Breast epithelium (tissue), 4 donors: ENCODE results near the gene TMX2. TPM values are rescaled to one million over a fixed set of nuclear protein-coding genes. Genes with fewer than 3 reads are reported as not detected.
A peak's percentile ranks its signal among the peaks of the same experiment; 100 is the strongest.

Experiments
- DNase-seq, 2 donors: peaks; one replicate each; pipeline ENCODE4 v3.0.0-alpha.2; 2019; ENCODE audit warnings: low spot score in 2 of 2
- H3K27ac ChIP-seq, 2 donors: fragments of 200-600 bp; sonication (generic) in 1 of 2; one replicate each; pipeline ENCODE4 v1.5.1; 2016 to 2019; ENCODE audit warnings: mild to moderate bottlenecking in 1 of 2
- H3K27me3 ChIP-seq, 2 donors: fragments of 200-600 bp; sonication (generic) in 1 of 2; one replicate each; pipeline versions ENCODE4 v1.5.1 to v1.6.0; 2017 to 2019; ENCODE audit warnings: control low read depth in 1 of 2, mild to moderate bottlenecking in 1 of 2
- H3K36me3 ChIP-seq: fragments of 200-600 bp; one replicate; pipeline ENCODE4 v1.5.1; 2019
- H3K4me1 ChIP-seq, 2 donors: fragments of 200-600 bp; sonication (generic); one replicate each; pipeline ENCODE4 v1.5.1; 2016 to 2019; ENCODE audit warnings: control low read depth in 1 of 2
- H3K4me3 ChIP-seq, 3 donors: fragments of 200-600 bp; sonication (generic); 1 replicate in 2 of 3; 2 replicates in 1 of 3; pipeline ENCODE4 v1.5.1; 2016 to 2019; ENCODE audit warnings: mild to moderate bottlenecking in 3 of 3, moderate library complexity in 2 of 3
- H3K9me3 ChIP-seq, 2 donors: fragments of 200-600 bp; sonication (generic) in 1 of 2; one replicate each; pipeline ENCODE4 v1.5.1; 2016 to 2019; ENCODE audit warnings: control low read depth in 1 of 2
- CTCF ChIP-seq, 3 donors: fragments of 450-650 bp; IDR thresholded peaks; one replicate each; pipeline ENCODE4 v1.5.1; 2016 to 2017; ENCODE audit warnings: antibody characterized with exemption in 3 of 3, mild to moderate bottlenecking in 3 of 3, moderate library complexity in 3 of 3
- POLR2A ChIP-seq: fragments of 450-650 bp; IDR thresholded peaks from one replicate; pipeline ENCODE4 v1.6.1; 2016; ENCODE audit warnings: antibody characterized with exemption, mild to moderate bottlenecking, moderate library complexity
- POLR2AphosphoS5 ChIP-seq, 3 donors: sonication (generic); formaldehyde crosslinking; IDR thresholded peaks; one replicate each; pipeline ENCODE4 v1.6.1; 2017; ENCODE audit warnings: antibody characterized with exemption in 3 of 3
- intact Hi-C: fragments of 100-400 bp; cut with DNase I; formaldehyde crosslinking; loops from one replicate; pipeline ENCODE4 v1.15.1; 2023; ENCODE audit warnings: low total_unique reads
- total RNA-seq, 3 donors: library from RNA; depleted of rRNA; stranded (reverse); fragments of >200 nt; gene quantifications; one replicate each; pipeline ENCODE4 v1.1.0, GENCODE V29; 2016

TMX2 gene
- total RNA-seq, 3 donors from 2014 or later = 45.8 to 80.1 (median 66.2) TPM

GRCh38 chr11:57764021-57764420 lies 51.6 kb downstream of the TMX2 start:
- TF ChIP-seq CTCF (IDR thresholded peaks at IDR 0.05) (no peak), POLR2AphosphoS5 (IDR thresholded peaks at IDR 0.05) (no peak), POLR2A (no peak)
- Histone ChIP-seq H3K4me3 (peak overlapping the region; percentile 65 to 71 (median 65)), H3K9me3 (no peaks in the 10 kb centered on the region), H3K27me3 (no peaks in the 10 kb centered on the region), H3K4me1 (peaks cover 0 to 7% of the 10 kb centered on the region in 2 donors), H3K36me3 (no peaks in the 10 kb centered on the region), H3K27ac (peak overlapping the region; percentile 92 to 97)
- intact Hi-C loops = no loop called here
- DNase-seq = no peak

- H3K27me3 ChIP-seq = no peaks in the 10 kb centered on the region
- H3K4me3 ChIP-seq = peak overlapping the region; percentile 65 to 71 (median 65)
- no peak for DNase-seq
- TF ChIP-seq CTCF (IDR thresholded peaks at IDR 0.05) = no peak
- no peak for TF ChIP-seq POLR2AphosphoS5 (IDR thresholded peaks at IDR 0.05)
- no peak for TF ChIP-seq POLR2A
- intact Hi-C loops = no loop called here
- peaks cover 0 to 7% of the 10 kb centered on the region in 2 donors for H3K4me1 ChIP-seq
- H3K27ac ChIP-seq = peak overlapping the region; percentile 92 to 97
- H3K9me3 ChIP-seq = no peaks in the 10 kb centered on the region
- H3K36me3 ChIP-seq = no peaks in the 10 kb centered on the region
These were observed 52.2 kb downstream of the TMX2 start for GRCh38 chr11:57764566-57764965.

- Histone ChIP-seq H3K9me3 (no peaks in the 10 kb centered on the region), H3K27ac (peak overlapping the region; percentile 92 to 97), H3K27me3 (no peaks in the 10 kb centered on the region), H3K4me3 (peak overlapping the region; percentile 65 to 71 (median 65)), H3K36me3 (no peaks in the 10 kb centered on the region), H3K4me1 (peaks cover 0 to 7% of the 10 kb centered on the region in 2 donors)
- intact Hi-C loops = no loop called here
- no peak for DNase-seq
- TF ChIP-seq CTCF (IDR thresholded peaks at IDR 0.05) (no peak), POLR2AphosphoS5 (IDR thresholded peaks at IDR 0.05) (no peak)
These were observed 52.6 kb downstream of the TMX2 start for GRCh38 chr11:57764972-57765371.

GRCh38 chr11:57770793-57771192 lies 58.4 kb downstream of the TMX2 start:
- H3K9me3 ChIP-seq = no peaks in the 10 kb centered on the region
- H3K36me3 ChIP-seq = no peaks in the 10 kb centered on the region
- H3K27me3 ChIP-seq = no peaks in the 10 kb centered on the region
- DNase-seq = no peak
- H3K4me3 ChIP-seq = no peak overlapping the region
- no peak for TF ChIP-seq POLR2AphosphoS5 (IDR thresholded peaks at IDR 0.05)
- TF ChIP-seq CTCF (IDR thresholded peaks at IDR 0.05) = no peak
- TF ChIP-seq POLR2A = no peak
- intact Hi-C loops = no loop called here
- H3K27ac ChIP-seq = peak overlapping the region in 1 of 2 donors; percentile 53
- peaks cover 0 to 10% of the 10 kb centered on the region in 2 donors for H3K4me1 ChIP-seq

- Histone ChIP-seq H3K27ac (no peak overlapping the region), H3K27me3 (no peaks in the 10 kb centered on the region), H3K36me3 (no peaks in the 10 kb centered on the region), H3K9me3 (no peaks in the 10 kb centered on the region), H3K4me1 (peaks cover 0 to 16% of the 10 kb centered on the region in 2 donors), H3K4me3 (no peak overlapping the region)
- intact Hi-C loops = no loop called here
- DNase-seq = no peak
- TF ChIP-seq POLR2A (no peak), CTCF (IDR thresholded peaks at IDR 0.05) (no peak), POLR2AphosphoS5 (IDR thresholded peaks at IDR 0.05) (no peak)
These were observed 59.0 kb downstream of the TMX2 start for GRCh38 chr11:57771365-57771764.
